IPS DF 6.9 (cell line): ENCODE data around the gene BPI.

Source experiments
- DNase-seq: peaks from one replicate; pipeline ENCODE4 v3.0.0-alpha.2; 2013; ENCODE audit warnings: low read depth, low spot score
- H3K27ac ChIP-seq: one replicate; pipeline ENCODE4 v1.5.1; 2013; ENCODE audit warnings: low read length, control low read depth
- H3K27me3 ChIP-seq: 2 replicates; pipeline ENCODE4 v1.6.1; 2013; ENCODE audit warnings: mild to moderate bottlenecking, low read length; ENCODE audit not compliant: control insufficient read depth, insufficient read depth
- H3K36me3 ChIP-seq: 2 replicates; pipeline ENCODE4 v1.6.1; 2013; ENCODE audit warnings: low read length; ENCODE audit not compliant: control insufficient read depth, insufficient read depth
- H3K4me1 ChIP-seq: 2 replicates; pipeline ENCODE4 v1.6.1; 2013; ENCODE audit warnings: low read length; ENCODE audit not compliant: control insufficient read depth, insufficient read depth
- H3K4me3 ChIP-seq: 2 replicates; pipeline ENCODE4 v1.5.1; 2013; ENCODE audit warnings: mild to moderate bottlenecking, low read length
- H3K9me3 ChIP-seq: 2 replicates; pipeline ENCODE4 v1.6.1; 2013; ENCODE audit warnings: low read length, inconsistent platforms; ENCODE audit not compliant: control insufficient read depth, insufficient read depth
- WGBS: extraction: QIAGEN DNeasy Blood & Tissue Kit; methylation state at CpG from one replicate; pipeline ENCODE4 v1.1.7; 2013; ENCODE audit warnings: mixed read lengths, missing lambda C conversion rate; ENCODE audit not compliant: insufficient read length, insufficient coverage; 5-methylcytosine and 5-hydroxymethylcytosine counted together

Gene BPI

GRCh38 chr20:38343311-38344106 is 39.6 kb downstream of the BPI start:
- H3K27me3 ChIP-seq, result no peaks in the 10 kb centered on the region
- H3K4me1 ChIP-seq, result peaks cover 6% of the 10 kb centered on the region
- no peaks in the 10 kb centered on the region for H3K9me3 ChIP-seq
- no peak for DNase-seq
- H3K27ac ChIP-seq, result no peak overlapping the region
- no CpG with 5 or more reads among the region's 16 CpGs for WGBS
- no peaks in the 10 kb centered on the region for H3K36me3 ChIP-seq
- no peak overlapping the region for H3K4me3 ChIP-seq

- no peak for DNase-seq
- no peak overlapping the region for H3K4me3 ChIP-seq
- no peaks in the 10 kb centered on the region for H3K9me3 ChIP-seq
- WGBS, result no CpG with 5 or more reads among the region's 5 CpGs
- no peak overlapping the region for H3K27ac ChIP-seq
- no peaks in the 10 kb centered on the region for H3K36me3 ChIP-seq
- H3K27me3 ChIP-seq, result no peaks in the 10 kb centered on the region
- H3K4me1 ChIP-seq, result peaks cover 6% of the 10 kb centered on the region
Observed at GRCh38 chr20:38344107-38344701, 40.2 kb downstream of the BPI start.

- no peaks in the 10 kb centered on the region for H3K27me3 ChIP-seq
- DNase-seq, result no peak
- no peak overlapping the region for H3K27ac ChIP-seq
- no peak overlapping the region for H3K4me3 ChIP-seq
- H3K9me3 ChIP-seq, result no peaks in the 10 kb centered on the region
- H3K4me1 ChIP-seq, result peaks cover 6% of the 10 kb centered on the region
- no CpG with 5 or more reads among the region's 2 CpGs for WGBS
- H3K36me3 ChIP-seq, result no peaks in the 10 kb centered on the region
Observed at GRCh38 chr20:38345643-38346042, 41.7 kb downstream of the BPI start.

- no peak for DNase-seq
- Histone ChIP-seq H3K36me3 (no peaks in the 10 kb centered on the region), H3K9me3 (no peaks in the 10 kb centered on the region), H3K4me1 (peaks cover 6% of the 10 kb centered on the region), H3K27me3 (no peaks in the 10 kb centered on the region), H3K27ac (no peak within 1 kb of the TSS), H3K4me3 (no peak within 1 kb of the TSS)
- WGBS, result no CpG with 5 or more reads among the region's 8 CpGs
Observed at GRCh38 chr20:38346247-38346651, 42.3 kb downstream of the BPI start, which contains the start of gene LBP. LBP (plus strand) TSS chr20:38346482; CDS start chr20:38346517, 35 bp downstream.

- Histone ChIP-seq H3K4me1 (peaks cover 4% of the 10 kb centered on the region), H3K27me3 (no peaks in the 10 kb centered on the region), H3K36me3 (no peaks in the 10 kb centered on the region), H3K27ac (no peak overlapping the region), H3K9me3 (no peaks in the 10 kb centered on the region), H3K4me3 (no peak overlapping the region)
- WGBS, result no CpG with 5 or more reads among the region's 4 CpGs
- DNase-seq, result no peak
Observed at GRCh38 chr20:38346741-38347140, 42.8 kb downstream of the BPI start.

GRCh38 chr20:38349856-38350255 is 45.9 kb downstream of the BPI start:
- Histone ChIP-seq H3K27ac (no peak overlapping the region), H3K4me1 (peaks cover 3% of the 10 kb centered on the region; the same call in 1 of the 2 replicates), H3K36me3 (no peaks in the 10 kb centered on the region), H3K9me3 (no peaks in the 10 kb centered on the region), H3K4me3 (no peak overlapping the region), H3K27me3 (no peaks in the 10 kb centered on the region)
- whole genome bisulfite sequencing, result no CpG with 5 or more reads among the region's 5 CpGs
- no peak for DNase-seq

GRCh38 chr20:38350879-38351775 is 47.2 kb downstream of the BPI start:
- no peak for DNase-seq

GRCh38 chr20:38353316-38353715 is 49.4 kb downstream of the BPI start:
- Histone ChIP-seq H3K36me3 (no peaks in the 10 kb centered on the region), H3K9me3 (no peaks in the 10 kb centered on the region), H3K4me1 (peaks cover 7% of the 10 kb centered on the region), H3K4me3 (no peak overlapping the region), H3K27me3 (no peaks in the 10 kb centered on the region), H3K27ac (no peak overlapping the region)
- DNase-seq, result no peak
- WGBS, result no CpG with 5 or more reads among the region's 7 CpGs

More at GRCh38 chr20:38350879-38351775, 47.2 kb downstream of the BPI start:
- no peaks in the 10 kb centered on the region for H3K27me3 ChIP-seq
- WGBS, result no CpG with 5 or more reads among the region's 15 CpGs
- H3K27ac ChIP-seq, result no peak overlapping the region
- H3K36me3 ChIP-seq, result no peaks in the 10 kb centered on the region
- peaks cover 7% of the 10 kb centered on the region for H3K4me1 ChIP-seq
- H3K4me3 ChIP-seq, result no peak overlapping the region
- H3K9me3 ChIP-seq, result no peaks in the 10 kb centered on the region

GRCh38 chr20:38354227-38354626 is 50.3 kb downstream of the BPI start:
- no CpG with 5 or more reads among the region's 10 CpGs for WGBS
- no peak overlapping the region for H3K27ac ChIP-seq
- H3K4me1 ChIP-seq, result peaks cover 7% of the 10 kb centered on the region
- H3K36me3 ChIP-seq, result no peaks in the 10 kb centered on the region
- no peak for DNase-seq
- no peaks in the 10 kb centered on the region for H3K27me3 ChIP-seq
- H3K9me3 ChIP-seq, result no peaks in the 10 kb centered on the region
- no peak overlapping the region for H3K4me3 ChIP-seq
